DND-41 (cell line): ENCODE data around the gene MOCOS.

ENCODE experiments used
- CTCF ChIP-seq: IDR thresholded peaks from 2 replicates; pipeline ENCODE4 v1.5.1; 2012; ENCODE audit warnings: borderline replicate concordance, low read length, moderate library complexity, mild to moderate bottlenecking; ENCODE audit not compliant: poor library complexity, severe bottlenecking; ENCODE audit errors: extremely low read depth
- EZH2 ChIP-seq: IDR thresholded peaks from 3 replicates; pipeline ENCODE4 v1.6.1; 2012; ENCODE audit warnings: borderline replicate concordance, low read depth, mild to moderate bottlenecking, moderate library complexity, low read length, inconsistent platforms; ENCODE audit not compliant: severe bottlenecking

GRCh38 chr18:36269157-36269556, 81.9 kb downstream of the MOCOS start:
- TF ChIP-seq CTCF (no peak), EZH2 (no peak)
